Measurements from ENCODE around the gene SSTR3. TPM values are rescaled to one million over a fixed set of nuclear protein-coding genes. Genes with fewer than 3 reads are reported as not detected.

The SSTR3 gene
- total and polyA plus RNA-seq, 4 donors = 0.19 TPM; not detected in 3

DNA sequence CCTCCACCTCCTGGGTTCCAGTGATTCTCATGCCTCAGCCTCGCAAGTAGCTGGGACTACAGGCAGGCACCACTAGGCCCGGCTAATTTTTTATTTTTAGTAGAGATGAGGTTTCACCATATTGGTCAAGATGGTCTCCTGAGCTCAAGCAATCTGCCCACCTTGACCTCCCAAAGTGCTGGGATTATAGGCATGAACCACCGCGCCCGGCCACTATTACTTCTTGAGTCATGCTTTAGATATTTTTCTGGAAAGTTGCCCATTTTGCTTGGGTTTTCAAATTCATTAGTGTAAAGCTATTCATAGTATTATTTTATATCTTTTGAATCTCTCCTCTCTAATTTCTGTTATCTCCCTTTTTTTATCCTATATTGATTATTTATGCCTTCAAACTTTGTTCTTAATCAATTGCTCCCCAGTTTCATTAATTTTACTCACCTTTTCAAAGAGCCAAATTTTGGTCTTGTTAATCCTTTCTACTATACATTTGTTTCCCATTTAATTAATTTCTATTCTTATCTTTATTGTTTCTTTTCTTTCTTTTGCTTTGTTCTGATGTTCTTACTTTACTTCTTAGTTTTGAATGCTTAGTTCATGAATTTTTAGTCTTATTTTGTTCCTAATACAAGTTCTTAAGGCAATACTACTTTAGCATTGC is 42.1 kb upstream of the SSTR3 start:
- H3K9ac ChIP-seq (ENCODE audit: low read depth in 1 of 2, low read length in 2 of 2) = no peak overlapping the region
- no peak overlapping the region for H3K4me3 ChIP-seq (ENCODE audit: low read depth in 1 of 3, low read length in 3 of 3)
- no peak overlapping the region for H3K27ac ChIP-seq (ENCODE audit: low read depth in 1 of 2, low read length in 2 of 2)
- DNase-seq (ENCODE audit: low spot score) = no peak
- 92% methylated on average over 5 of the region's 5 CpGs for WGBS
- no peaks in the 10 kb centered on the region for H3K4me1 ChIP-seq (ENCODE audit: control insufficient read depth in 4 of 4, insufficient read depth in 4 of 4, low read length in 3 of 4)
- H3K36me3 ChIP-seq (ENCODE audit: control insufficient read depth in 4 of 4, insufficient read depth in 3 of 4, low read depth in 1 of 4, low read length in 3 of 4) = no peaks in the 10 kb centered on the region
- H3K27me3 ChIP-seq (ENCODE audit: control insufficient read depth in 4 of 4, insufficient read depth in 4 of 4, low read length in 3 of 4) = no peaks in the 10 kb centered on the region
- TF ChIP-seq TAF1 (conservative IDR thresholded peaks at IDR 0.05) (no peak), GABPA (IDR thresholded peaks at IDR 0.05 in 1 of 2, conservative IDR thresholded peaks at IDR 0.05 in 1 of 2) (no peak), NR2F2 (IDR thresholded peaks at IDR 0.05) (no peak), HNF4G (IDR thresholded peaks at IDR 0.05) (no peak), JUND (IDR thresholded peaks at IDR 0.05) (no peak), EGR1 (IDR thresholded peaks at IDR 0.05; ENCODE audit: low read depth in 2 of 2) (no peak), HNF4A (conservative IDR thresholded peaks at IDR 0.05) (no peak), FOXA2 (IDR thresholded peaks at IDR 0.05) (no peak), FOXA1 (IDR thresholded peaks at IDR 0.05) (no peak), YY1 (IDR thresholded peaks at IDR 0.05) (no peak), RXRA (IDR thresholded peaks at IDR 0.05) (no peak), SP1 (IDR thresholded peaks at IDR 0.05) (no peak)
- TF ChIP-seq, protein P1, sequence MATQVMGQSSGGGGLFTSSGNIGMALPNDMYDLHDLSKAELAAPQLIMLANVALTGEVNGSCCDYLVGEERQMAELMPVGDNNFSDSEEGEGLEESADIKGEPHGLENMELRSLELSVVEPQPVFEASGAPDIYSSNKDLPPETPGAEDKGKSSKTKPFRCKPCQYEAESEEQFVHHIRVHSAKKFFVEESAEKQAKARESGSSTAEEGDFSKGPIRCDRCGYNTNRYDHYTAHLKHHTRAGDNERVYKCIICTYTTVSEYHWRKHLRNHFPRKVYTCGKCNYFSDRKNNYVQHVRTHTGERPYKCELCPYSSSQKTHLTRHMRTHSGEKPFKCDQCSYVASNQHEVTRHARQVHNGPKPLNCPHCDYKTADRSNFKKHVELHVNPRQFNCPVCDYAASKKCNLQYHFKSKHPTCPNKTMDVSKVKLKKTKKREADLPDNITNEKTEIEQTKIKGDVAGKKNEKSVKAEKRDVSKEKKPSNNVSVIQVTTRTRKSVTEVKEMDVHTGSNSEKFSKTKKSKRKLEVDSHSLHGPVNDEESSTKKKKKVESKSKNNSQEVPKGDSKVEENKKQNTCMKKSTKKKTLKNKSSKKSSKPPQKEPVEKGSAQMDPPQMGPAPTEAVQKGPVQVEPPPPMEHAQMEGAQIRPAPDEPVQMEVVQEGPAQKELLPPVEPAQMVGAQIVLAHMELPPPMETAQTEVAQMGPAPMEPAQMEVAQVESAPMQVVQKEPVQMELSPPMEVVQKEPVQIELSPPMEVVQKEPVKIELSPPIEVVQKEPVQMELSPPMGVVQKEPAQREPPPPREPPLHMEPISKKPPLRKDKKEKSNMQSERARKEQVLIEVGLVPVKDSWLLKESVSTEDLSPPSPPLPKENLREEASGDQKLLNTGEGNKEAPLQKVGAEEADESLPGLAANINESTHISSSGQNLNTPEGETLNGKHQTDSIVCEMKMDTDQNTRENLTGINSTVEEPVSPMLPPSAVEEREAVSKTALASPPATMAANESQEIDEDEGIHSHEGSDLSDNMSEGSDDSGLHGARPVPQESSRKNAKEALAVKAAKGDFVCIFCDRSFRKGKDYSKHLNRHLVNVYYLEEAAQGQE (IDR thresholded peaks at IDR 0.05) = no peak
- TF ChIP-seq, protein P2, sequence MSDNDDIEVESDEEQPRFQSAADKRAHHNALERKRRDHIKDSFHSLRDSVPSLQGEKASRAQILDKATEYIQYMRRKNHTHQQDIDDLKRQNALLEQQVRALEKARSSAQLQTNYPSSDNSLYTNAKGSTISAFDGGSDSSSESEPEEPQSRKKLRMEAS (IDR thresholded peaks at IDR 0.05) = no peak
- TF ChIP-seq, protein P3, sequence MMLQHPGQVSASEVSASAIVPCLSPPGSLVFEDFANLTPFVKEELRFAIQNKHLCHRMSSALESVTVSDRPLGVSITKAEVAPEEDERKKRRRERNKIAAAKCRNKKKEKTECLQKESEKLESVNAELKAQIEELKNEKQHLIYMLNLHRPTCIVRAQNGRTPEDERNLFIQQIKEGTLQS (IDR thresholded peaks at IDR 0.05) = no peak
- TF ChIP-seq, protein P4, sequence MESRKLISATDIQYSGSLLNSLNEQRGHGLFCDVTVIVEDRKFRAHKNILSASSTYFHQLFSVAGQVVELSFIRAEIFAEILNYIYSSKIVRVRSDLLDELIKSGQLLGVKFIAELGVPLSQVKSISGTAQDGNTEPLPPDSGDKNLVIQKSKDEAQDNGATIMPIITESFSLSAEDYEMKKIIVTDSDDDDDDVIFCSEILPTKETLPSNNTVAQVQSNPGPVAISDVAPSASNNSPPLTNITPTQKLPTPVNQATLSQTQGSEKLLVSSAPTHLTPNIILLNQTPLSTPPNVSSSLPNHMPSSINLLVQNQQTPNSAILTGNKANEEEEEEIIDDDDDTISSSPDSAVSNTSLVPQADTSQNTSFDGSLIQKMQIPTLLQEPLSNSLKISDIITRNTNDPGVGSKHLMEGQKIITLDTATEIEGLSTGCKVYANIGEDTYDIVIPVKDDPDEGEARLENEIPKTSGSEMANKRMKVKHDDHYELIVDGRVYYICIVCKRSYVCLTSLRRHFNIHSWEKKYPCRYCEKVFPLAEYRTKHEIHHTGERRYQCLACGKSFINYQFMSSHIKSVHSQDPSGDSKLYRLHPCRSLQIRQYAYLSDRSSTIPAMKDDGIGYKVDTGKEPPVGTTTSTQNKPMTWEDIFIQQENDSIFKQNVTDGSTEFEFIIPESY (IDR thresholded peaks at IDR 0.05) = no peak
- TF ChIP-seq, protein P5, sequence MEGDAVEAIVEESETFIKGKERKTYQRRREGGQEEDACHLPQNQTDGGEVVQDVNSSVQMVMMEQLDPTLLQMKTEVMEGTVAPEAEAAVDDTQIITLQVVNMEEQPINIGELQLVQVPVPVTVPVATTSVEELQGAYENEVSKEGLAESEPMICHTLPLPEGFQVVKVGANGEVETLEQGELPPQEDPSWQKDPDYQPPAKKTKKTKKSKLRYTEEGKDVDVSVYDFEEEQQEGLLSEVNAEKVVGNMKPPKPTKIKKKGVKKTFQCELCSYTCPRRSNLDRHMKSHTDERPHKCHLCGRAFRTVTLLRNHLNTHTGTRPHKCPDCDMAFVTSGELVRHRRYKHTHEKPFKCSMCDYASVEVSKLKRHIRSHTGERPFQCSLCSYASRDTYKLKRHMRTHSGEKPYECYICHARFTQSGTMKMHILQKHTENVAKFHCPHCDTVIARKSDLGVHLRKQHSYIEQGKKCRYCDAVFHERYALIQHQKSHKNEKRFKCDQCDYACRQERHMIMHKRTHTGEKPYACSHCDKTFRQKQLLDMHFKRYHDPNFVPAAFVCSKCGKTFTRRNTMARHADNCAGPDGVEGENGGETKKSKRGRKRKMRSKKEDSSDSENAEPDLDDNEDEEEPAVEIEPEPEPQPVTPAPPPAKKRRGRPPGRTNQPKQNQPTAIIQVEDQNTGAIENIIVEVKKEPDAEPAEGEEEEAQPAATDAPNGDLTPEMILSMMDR (IDR thresholded peaks at IDR 0.05; ENCODE audit: low read depth, low read length, missing input control) = no peak
- H3K9me3 ChIP-seq (ENCODE audit: control insufficient read depth in 4 of 4, low read length in 3 of 4) = no peaks in the 10 kb centered on the region

Measured in liver (tissue), 9 donors.